Keratinocyte (primary cell): Measurements from ENCODE around the gene IFRD2. TPM values are rescaled to one million over a fixed set of nuclear protein-coding genes. Genes with fewer than 3 reads are reported as not detected.
A peak's percentile ranks its signal among the peaks of the same experiment; 100 is the strongest.

Experiments
- DNase-seq: peaks from one replicate; pipeline ENCODE4 v3.0.0-alpha.2; 2011; ENCODE audit warnings: low read depth, missing footprints, low spot score
- FAIRE-seq: peaks from 2 replicates; lab custom pipeline; 2011; peaks lifted over from hg19 to GRCh38; lab: Jason Lieb, UNC
- H2AFZ ChIP-seq: 2 replicates; pipeline ENCODE4 v1.6.0; 2012; ENCODE audit warnings: low read length, control low read depth, inconsistent platforms; ENCODE audit not compliant: control insufficient read depth
- H3K27ac ChIP-seq: 2 replicates; pipeline ENCODE4 v1.5.1; 2011; ENCODE audit warnings: low read length; ENCODE audit not compliant: control insufficient read depth, insufficient read depth
- H3K27me3 ChIP-seq: 3 replicates; pipeline ENCODE4 v1.6.0; 2011; ENCODE audit warnings: low read length; ENCODE audit not compliant: control insufficient read depth, insufficient read depth; ENCODE audit errors: extremely low read depth
- H3K36me3 ChIP-seq, 2 experiments: 2 replicates in 1 of 2; 3 replicates in 1 of 2; pipeline ENCODE4 v1.5.1; 2011; ENCODE audit warnings: low read length in 2 of 2, mild to moderate bottlenecking in 1 of 2; ENCODE audit not compliant: control insufficient read depth in 2 of 2, insufficient read depth in 2 of 2; ENCODE audit errors: extremely low read depth in 1 of 2
- H3K4me1 ChIP-seq: 3 replicates; pipeline ENCODE4 v1.5.1; 2011; ENCODE audit warnings: low read length; ENCODE audit not compliant: control insufficient read depth, insufficient read depth; ENCODE audit errors: extremely low read depth
- H3K4me2 ChIP-seq: 3 replicates; pipeline ENCODE4 v1.6.0; 2011; ENCODE audit warnings: low read depth, low read length; ENCODE audit not compliant: control insufficient read depth, insufficient read depth; ENCODE audit errors: extremely low read depth
- H3K4me3 ChIP-seq, 3 experiments: fragments of 200-600 bp in 1 of 3; sonication (generic) in 1 of 3; 2 replicates in 2 of 3; 3 replicates in 1 of 3; pipeline ENCODE4 v1.5.1; 2011 to 2016; ENCODE audit warnings: low read length in 3 of 3, mild to moderate bottlenecking in 3 of 3, control low read depth in 2 of 3, inconsistent platforms in 1 of 3, low read depth in 1 of 3, mixed read lengths in 1 of 3, mixed run types in 1 of 3, moderate library complexity in 1 of 3; ENCODE audit not compliant: control insufficient read depth in 2 of 3, insufficient read depth in 2 of 3; ENCODE audit errors: extremely low read depth in 1 of 3
- H3K79me2 ChIP-seq: 2 replicates; pipeline ENCODE4 v1.6.0; 2012; ENCODE audit warnings: low read length; ENCODE audit not compliant: control insufficient read depth, insufficient read depth
- H3K9ac ChIP-seq: 3 replicates; pipeline ENCODE4 v1.6.0; 2011; ENCODE audit warnings: low read length; ENCODE audit not compliant: control insufficient read depth, insufficient read depth; ENCODE audit errors: extremely low read depth
- H3K9me1 ChIP-seq: 3 replicates; pipeline ENCODE4 v1.6.0; 2011; ENCODE audit warnings: low read length; ENCODE audit not compliant: control insufficient read depth, insufficient read depth; ENCODE audit errors: extremely low read depth
- H3K9me3 ChIP-seq: 2 replicates; pipeline ENCODE4 v1.5.1; 2012; ENCODE audit warnings: low read depth, low read length; ENCODE audit not compliant: control insufficient read depth
- H4K20me1 ChIP-seq: 3 replicates; pipeline ENCODE4 v1.6.0; 2011; ENCODE audit warnings: low read length; ENCODE audit not compliant: control insufficient read depth, insufficient read depth; ENCODE audit errors: extremely low read depth
- EZH2 ChIP-seq: IDR thresholded peaks from one replicate; pipeline ENCODE4 v1.6.1; 2012; ENCODE audit warnings: inconsistent platforms, mild to moderate bottlenecking, low read length, moderate library complexity
- dilution Hi-C: fragments of 300-500 bp; cut with MboI; formaldehyde crosslinking; loops from one replicate; pipeline ENCODE4 v1.7.0; 2020; ENCODE audit warnings: low sequenced_read_pairs; ENCODE audit not compliant: extremely low pct_ligation_motif_present
- polyA plus RNA-seq, 5 experiments: library from polyadenylated mRNA; depleted of rRNA in 3 of 5; stranded (reverse) in 3 of 5; stranded (forward) in 1 of 5; unstranded in 1 of 5; fragments of >200 nt; gene quantifications; 1 replicate in 1 of 5; 2 replicates in 3 of 5; 3 replicates in 1 of 5; pipeline versions ENCODE4 v1.2.1 to v1.2.3, GENCODE V29; 2011 to 2012; ENCODE audit warnings: missing spikeins in 2 of 5, low read depth in 1 of 5, low replicate concordance in 1 of 5
- TF ChIP-seq, protein P1 (sequence below), 3 experiments: IDR thresholded peaks in 1 of 3; conservative IDR thresholded peaks in 1 of 3; optimal IDR thresholded peaks in 1 of 3; 2 replicates in 2 of 3; 3 replicates in 1 of 3; pipeline versions ENCODE3 to v1.5.1; 2011; ENCODE audit warnings: low read length in 3 of 3, mild to moderate bottlenecking in 3 of 3, moderate library complexity in 2 of 3, control low read depth in 1 of 3, inconsistent platforms in 1 of 3; ENCODE audit not compliant: insufficient read depth in 2 of 3; ENCODE audit errors: extremely low read depth in 1 of 3

Gene IFRD2
- polyA plus RNA-seq, 1 donor (not counting 4 experiments of a cell fraction or from before 2014, with no cell fraction given), result 50.3 TPM

GRCh38 chr3:50261505-50261904 lies 30.7 kb downstream of the IFRD2 start:
- TF ChIP-seq, protein P1, sequence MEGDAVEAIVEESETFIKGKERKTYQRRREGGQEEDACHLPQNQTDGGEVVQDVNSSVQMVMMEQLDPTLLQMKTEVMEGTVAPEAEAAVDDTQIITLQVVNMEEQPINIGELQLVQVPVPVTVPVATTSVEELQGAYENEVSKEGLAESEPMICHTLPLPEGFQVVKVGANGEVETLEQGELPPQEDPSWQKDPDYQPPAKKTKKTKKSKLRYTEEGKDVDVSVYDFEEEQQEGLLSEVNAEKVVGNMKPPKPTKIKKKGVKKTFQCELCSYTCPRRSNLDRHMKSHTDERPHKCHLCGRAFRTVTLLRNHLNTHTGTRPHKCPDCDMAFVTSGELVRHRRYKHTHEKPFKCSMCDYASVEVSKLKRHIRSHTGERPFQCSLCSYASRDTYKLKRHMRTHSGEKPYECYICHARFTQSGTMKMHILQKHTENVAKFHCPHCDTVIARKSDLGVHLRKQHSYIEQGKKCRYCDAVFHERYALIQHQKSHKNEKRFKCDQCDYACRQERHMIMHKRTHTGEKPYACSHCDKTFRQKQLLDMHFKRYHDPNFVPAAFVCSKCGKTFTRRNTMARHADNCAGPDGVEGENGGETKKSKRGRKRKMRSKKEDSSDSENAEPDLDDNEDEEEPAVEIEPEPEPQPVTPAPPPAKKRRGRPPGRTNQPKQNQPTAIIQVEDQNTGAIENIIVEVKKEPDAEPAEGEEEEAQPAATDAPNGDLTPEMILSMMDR (optimal IDR thresholded peaks at IDR 0.05 in 1 of 3, IDR thresholded peaks at IDR 0.05 in 1 of 3, conservative IDR thresholded peaks at IDR 0.05 in 1 of 3; ENCODE audit: extremely low read depth in 1 of 3, insufficient read depth in 2 of 3, low read length in 3 of 3), result no peak
- TF ChIP-seq EZH2, result no peak
- H3K27me3 ChIP-seq, result no peaks in the 10 kb centered on the region
- dilution Hi-C loops, result no loop called here
- FAIRE-seq (no peak), DNase-seq (no peak)
- peaks cover 23% of the 10 kb centered on the region for H3K4me1 ChIP-seq
- H2AFZ ChIP-seq, result no peak overlapping the region
- H3K9me3 ChIP-seq, result no peaks in the 10 kb centered on the region
- H3K27ac ChIP-seq, result no peak overlapping the region
- H3K4me2 ChIP-seq, result no peak overlapping the region
- H3K9ac ChIP-seq, result no peak overlapping the region
- H3K79me2 ChIP-seq, result no peaks in the 10 kb centered on the region
- H4K20me1 ChIP-seq, result no peaks in the 10 kb centered on the region
- H3K9me1 ChIP-seq, result peaks cover 2% of the 10 kb centered on the region
- H3K4me3 ChIP-seq, result no peak overlapping the region
- peaks cover 14 to 15% of the 10 kb centered on the region in 2 experiments for H3K36me3 ChIP-seq

GRCh38 chr3:50260942-50261441 lies 31.2 kb downstream of the IFRD2 start:
- FAIRE-seq (no peak), DNase-seq (no peak)
- Histone ChIP-seq H3K9me3 (no peaks in the 10 kb centered on the region), H3K27ac (no peak overlapping the region), H3K27me3 (no peaks in the 10 kb centered on the region), H3K4me3 (no peak overlapping the region), H2AFZ (no peak overlapping the region), H3K79me2 (no peaks in the 10 kb centered on the region), H3K4me2 (peak overlapping the region; percentile 71), H3K36me3 (peaks cover 19 to 20% of the 10 kb centered on the region in 2 experiments), H3K9ac (no peak overlapping the region), H3K9me1 (peaks cover 2% of the 10 kb centered on the region), H4K20me1 (no peaks in the 10 kb centered on the region), H3K4me1 (peaks cover 23% of the 10 kb centered on the region)
- dilution Hi-C loops, result no loop called here
- TF ChIP-seq, protein P1 (optimal IDR thresholded peaks at IDR 0.05 in 1 of 3, IDR thresholded peaks at IDR 0.05 in 1 of 3, conservative IDR thresholded peaks at IDR 0.05 in 1 of 3; ENCODE audit: extremely low read depth in 1 of 3, insufficient read depth in 2 of 3, low read length in 3 of 3), result no peak
